Left kidney (tissue), 8 donors: ENCODE measurements around the gene FBP2. TPM values are rescaled to one million over a fixed set of nuclear protein-coding genes. Genes with fewer than 3 reads are reported as not detected.
A peak's percentile ranks its signal among the peaks of the same experiment; 100 is the strongest.

Experiments used
- DNase-seq: peaks from one replicate; pipeline ENCODE4 v3.0.0-alpha.2; 2013
- long read RNA-seq, 8 donors: transcript quantifications; one replicate each; lab custom pipeline, GENCODE V29; 2026
- polyA plus RNA-seq: library from polyadenylated mRNA; unstranded; fragments of 120-200 nt; gene quantifications from one replicate; pipeline ENCODE4 v1.2.1, GENCODE V29; 2013; ENCODE audit not compliant: insufficient read length

FBP2 gene
- 0.10 TPM for polyA plus RNA-seq
- long read RNA-seq, donor 1, result 0 reads
- long read RNA-seq, donor 2, result 0 reads
- long read RNA-seq, donor 3, partial matches to known transcripts, result 0 of 1 reads
- long read RNA-seq, donor 3, other reads (novel, unspliced or antisense), result 0 of 1 reads
- long read RNA-seq, donor 4, result 0 reads
- long read RNA-seq, donor 5, result 0 reads
- long read RNA-seq, donor 6, result 0 reads
- long read RNA-seq, donor 7, result 0 reads
- long read RNA-seq, donor 8, result 0 reads

DNA sequence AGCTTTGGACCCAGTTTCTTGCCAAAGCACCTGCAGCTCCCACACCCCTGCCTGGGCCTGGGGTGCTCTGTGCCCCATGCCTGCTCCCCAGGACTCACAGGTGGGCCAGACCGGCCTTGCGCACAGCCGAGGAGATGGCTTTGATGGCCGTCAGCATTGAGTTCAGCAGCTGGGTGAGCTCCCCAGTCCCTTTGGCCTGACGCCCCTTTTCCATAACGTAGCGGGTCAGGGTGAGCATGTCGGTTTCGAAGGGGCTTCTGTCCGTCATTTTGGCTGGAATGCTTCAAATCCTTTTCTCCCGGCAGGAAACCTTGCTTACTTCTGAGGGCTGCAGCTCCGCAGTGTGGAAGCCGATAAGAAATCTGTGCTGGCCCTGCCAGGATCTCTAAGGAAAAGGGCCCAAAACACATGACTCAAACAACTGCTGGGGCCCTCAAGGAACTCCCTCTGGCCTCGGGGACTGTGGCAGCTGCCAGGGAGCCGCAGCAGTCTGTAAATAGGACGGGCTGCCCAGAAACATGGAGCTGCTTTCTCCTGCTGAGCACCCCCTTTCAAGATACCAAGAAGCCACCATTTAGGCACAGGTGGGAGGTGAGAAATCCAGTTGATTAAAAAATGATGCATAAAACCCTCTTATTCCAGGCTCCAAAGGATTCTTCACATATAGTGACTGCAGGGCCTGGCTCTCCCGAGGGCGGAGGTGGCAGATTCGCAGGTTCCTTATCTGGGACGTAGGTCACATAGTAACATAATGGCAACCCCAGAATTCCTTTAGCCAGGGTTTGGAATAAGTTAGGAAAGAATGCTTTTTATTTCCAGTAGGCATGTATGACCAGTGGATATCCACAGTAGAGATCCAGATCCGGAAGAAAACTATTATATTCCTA is at the start of gene FBP2:
FBP2 (minus strand) TSS at position 366 of the 887 bp plus-strand sequence; CDS start at position 268, 98 bp downstream.
- DNase-seq, result no peak

- DNase-seq, result no peak
Observed at GRCh38 chr9:94643176-94643575, 49.6 kb upstream of the FBP2 start.

DNA sequence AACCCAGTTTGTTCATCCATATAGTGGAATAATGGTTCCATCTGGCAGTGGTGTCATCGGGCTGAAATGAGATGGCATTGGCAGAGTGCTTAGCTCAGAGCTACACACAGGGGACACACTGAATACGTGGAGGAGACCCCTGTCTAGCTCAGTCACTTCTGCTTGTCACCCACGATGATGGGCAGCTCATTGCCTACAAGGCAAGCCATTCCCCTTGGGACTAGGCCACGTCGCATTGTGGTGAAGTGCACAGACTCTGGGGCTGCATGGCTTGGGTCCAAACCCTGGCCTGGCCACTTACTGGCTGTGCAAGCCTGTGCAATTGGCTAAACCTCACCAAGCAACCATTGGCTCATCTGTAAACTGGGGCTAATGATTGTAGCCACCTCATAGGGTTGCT is 48.9 kb upstream of the FBP2 start:
- DNase-seq, result no peak

DNA sequence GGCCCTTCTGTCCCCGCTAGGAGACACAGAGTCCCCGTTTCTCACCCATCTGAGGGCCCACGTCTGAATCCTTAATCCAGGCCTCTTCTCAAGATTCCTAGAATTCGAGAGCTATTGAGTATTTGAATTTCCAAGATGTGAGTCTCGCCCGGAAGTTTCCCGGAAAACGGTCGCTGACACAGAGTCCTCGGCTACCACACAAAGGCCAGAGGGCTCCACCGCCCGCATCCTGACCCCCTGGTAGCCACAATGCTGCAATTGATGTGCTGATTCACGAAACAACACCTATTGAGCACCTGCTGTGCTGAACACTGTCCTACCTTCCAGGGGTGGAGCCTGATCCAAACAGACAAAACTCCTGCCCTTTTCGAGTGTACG is 46.4 kb upstream of the FBP2 start:
- DNase-seq, result no peak

- DNase-seq, result no peak
Observed at GRCh38 chr9:94639061-94639998, 45.7 kb upstream of the FBP2 start, which contains the start of gene FBP1. Gene FBP1, minus strand, starts transcription at chr9:94639518. Its CDS starts 208 bp downstream, at chr9:94639310.

GRCh38 chr9:94638335-94639060 is 44.9 kb upstream of the FBP2 start:
- no peak for DNase-seq

DNA sequence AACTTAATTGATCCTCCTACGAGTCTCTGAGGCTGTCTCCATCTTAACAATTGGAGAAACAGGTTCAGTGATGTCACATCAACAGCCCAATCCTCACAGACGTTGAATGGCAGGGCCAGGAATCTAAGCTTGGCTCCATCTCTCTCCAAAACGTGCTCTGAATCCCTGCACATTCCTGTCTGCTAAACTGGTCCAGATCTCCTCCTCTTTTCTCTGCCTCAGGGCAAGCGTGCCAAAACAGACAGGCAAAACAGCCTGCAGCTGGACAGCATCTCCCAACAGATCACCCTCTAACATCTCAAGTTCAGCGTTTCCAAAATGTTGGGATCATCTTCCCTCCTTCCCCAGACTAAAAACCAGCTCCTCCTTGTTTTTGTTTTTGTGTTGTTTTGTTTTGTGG is 39.1 kb upstream of the FBP2 start:
- no peak for DNase-seq

DNA sequence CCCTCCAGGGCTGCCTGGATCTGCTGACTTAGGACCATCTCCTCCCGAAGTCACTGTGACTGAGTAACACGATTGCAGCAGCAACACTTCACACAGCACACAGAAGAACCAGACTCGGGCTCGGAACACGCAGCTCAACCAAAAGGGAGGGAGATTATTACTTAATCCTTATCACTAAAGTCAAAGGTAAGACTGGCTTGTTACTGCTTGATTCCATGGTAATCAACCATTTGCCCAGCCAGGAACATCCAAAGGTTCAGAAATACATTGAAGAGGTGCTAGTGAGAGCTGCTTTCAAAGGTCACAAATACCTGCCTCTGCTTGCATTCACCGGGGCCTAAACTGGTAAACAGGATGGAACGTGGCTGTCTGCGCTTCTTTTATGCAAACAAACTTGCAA is 38.0 kb upstream of the FBP2 start:
- no peak for DNase-seq

DNA sequence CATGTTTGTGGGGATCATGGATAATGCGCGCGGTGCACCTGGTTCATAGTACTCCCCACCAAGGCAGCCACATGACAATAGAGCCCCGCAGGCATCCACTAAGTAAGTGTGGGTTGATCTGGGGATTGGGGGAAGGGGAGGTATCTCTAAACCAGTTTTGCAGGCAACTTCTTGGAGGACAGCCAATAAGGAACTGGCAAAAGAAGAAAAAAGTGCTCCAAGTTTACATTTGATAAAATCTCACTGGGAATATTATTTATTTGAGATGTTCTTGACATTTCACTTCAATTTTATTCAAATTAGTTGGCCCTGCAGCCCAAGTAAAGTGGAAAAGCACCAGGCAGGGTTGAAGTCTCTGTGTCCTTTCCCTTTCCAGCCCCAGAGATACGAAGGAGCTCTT is 37.2 kb upstream of the FBP2 start:
- no peak for DNase-seq

DNA sequence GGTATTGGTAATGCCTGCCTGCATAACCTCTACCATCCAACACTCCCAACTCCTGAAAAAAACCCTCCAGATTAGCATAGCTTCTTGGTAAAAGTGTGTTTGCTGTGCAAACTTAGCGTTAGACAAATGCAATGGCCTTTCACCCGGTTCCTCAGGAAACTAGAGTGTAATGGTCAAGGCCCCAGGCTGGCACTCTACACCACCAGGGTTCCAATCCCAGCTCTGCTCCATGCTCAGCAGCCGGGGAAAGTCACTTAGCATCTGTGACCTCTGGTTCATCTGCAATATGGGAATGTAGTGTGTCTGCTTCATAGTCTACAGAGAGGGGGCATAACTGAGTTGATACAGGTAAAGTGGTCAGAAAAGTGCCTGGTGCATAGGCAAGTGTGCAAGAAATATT is 36.7 kb upstream of the FBP2 start:
- DNase-seq, result no peak

- DNase-seq, result no peak
Observed at GRCh38 chr9:94627287-94627686, 33.7 kb upstream of the FBP2 start.

GRCh38 chr9:94625835-94626234 is 32.2 kb upstream of the FBP2 start:
- no peak for DNase-seq

DNA sequence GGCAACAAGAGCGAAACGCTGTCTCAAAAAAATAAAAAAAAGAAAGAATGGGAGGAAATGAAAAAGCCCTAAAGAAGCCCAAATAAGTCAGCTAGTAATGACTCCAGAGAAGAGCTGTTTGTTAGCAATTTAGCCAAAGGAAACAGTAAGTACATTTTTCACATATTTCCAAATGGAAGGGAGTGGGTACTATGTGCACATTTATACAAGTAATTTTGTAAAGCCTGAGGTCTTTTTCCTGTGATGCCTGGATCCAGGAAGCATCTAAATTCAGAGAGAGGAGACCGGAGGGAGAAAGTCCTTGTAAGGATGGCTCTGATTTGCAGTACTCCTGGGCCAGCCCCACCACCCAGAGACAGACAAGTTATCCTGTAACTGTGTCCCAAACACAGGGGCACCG is 31.0 kb upstream of the FBP2 start:
- DNase-seq, result no peak

DNA sequence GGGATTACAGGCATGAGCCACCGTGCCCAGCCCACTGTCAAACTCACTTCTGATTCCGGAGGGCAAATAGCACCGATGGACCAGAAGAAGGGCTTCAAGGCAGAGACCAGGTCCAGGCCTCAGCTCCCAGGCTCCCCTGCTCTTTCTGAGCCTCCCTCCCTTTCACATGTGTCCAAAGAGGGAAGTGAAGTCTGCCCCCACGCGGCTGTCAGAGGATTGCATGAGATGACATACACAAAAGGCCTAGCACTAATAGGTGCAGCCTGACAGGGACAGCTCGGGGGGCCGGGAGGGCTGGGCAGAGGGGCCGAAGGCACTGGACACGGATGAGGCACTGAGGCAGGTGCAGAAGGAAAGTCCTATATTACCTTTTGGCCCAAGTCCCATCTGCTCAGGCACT is 29.6 kb upstream of the FBP2 start:
- DNase-seq, result no peak

GRCh38 chr9:94622087-94622800 is 28.6 kb upstream of the FBP2 start:
- no peak for DNase-seq

GRCh38 chr9:94619026-94619425 is 25.4 kb upstream of the FBP2 start:
- DNase-seq, result no peak

- DNase-seq, result no peak
Observed at GRCh38 chr9:94613003-94613402, 19.4 kb upstream of the FBP2 start.

- DNase-seq, result no peak
Observed at GRCh38 chr9:94612071-94612470, 18.4 kb upstream of the FBP2 start.

DNA sequence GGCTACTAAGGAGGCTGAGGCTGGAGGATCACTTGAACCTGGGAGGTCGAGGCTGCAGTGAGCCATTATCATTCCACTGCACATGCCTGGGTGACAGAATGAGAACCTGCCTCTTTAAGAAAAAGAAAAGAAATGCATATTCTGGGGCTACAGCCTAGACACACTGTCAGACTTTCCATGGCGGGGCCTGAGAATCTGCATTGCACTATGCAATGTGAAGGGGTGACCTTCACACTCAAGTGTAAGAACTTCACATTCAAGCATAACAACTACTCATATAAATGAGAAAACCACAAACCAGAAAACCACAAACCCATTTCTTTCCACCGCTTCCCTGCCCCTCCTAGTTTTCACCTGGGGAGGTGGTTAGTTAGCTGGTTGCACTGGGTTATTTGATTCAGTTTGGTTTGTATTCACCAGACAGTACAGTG is 18.0 kb upstream of the FBP2 start:
- DNase-seq, result no peak

DNA sequence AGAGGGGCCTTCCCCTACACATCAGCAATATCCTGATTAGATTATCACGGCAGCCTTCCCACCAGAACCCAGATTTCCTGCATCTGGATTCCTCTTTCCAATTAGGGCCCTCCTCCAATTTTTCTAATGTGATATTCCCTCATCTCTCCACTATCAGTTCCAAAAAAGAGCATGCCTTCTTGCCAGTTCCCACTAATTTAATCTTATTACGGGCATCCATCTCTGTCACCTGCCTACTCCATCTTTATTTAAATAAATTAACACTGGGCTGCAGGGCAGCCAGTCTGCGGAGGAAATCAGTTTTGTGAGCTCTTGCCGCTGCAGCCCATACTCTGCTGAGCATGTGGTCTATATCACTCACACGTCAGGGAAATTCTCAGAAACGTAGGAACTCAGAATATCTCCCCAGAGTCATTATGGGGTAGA is 16.6 kb upstream of the FBP2 start:
- DNase-seq, result peak; percentile 46

GRCh38 chr9:94607423-94607691 is 13.7 kb upstream of the FBP2 start:
- DNase-seq, result no peak
